HG02885 (cell line): ENCODE data around the gene ASAP2.
"Not testable (repeated sequence)": the region's sequence is repeated elsewhere in the genome, so short reads cannot be mapped to it uniquely, and the experiment has no call there.

ENCODE experiments used
- ATAC-seq: cut with Tn5 transposase; IDR thresholded peaks from one replicate; pipeline ENCODE4 v1.9.1; 2021; ENCODE audit warnings: mild to moderate bottlenecking; ENCODE audit not compliant: unreplicated experiment, poor library complexity

Gene ASAP2

GRCh38 chr2:9390991-9391390, 184.4 kb downstream of the ASAP2 start:
- no peak for ATAC-seq

- no peak for ATAC-seq
Observed at GRCh38 chr2:9391961-9392720, 185.5 kb downstream of the ASAP2 start.

- no peak for ATAC-seq
Observed at GRCh38 chr2:9392898-9393765, 186.5 kb downstream of the ASAP2 start.

GRCh38 chr2:9394816-9395215, 188.2 kb downstream of the ASAP2 start:
- ATAC-seq, result no peak

GRCh38 chr2:9397201-9397600, 190.6 kb downstream of the ASAP2 start:
- no peak for ATAC-seq

- ATAC-seq, result not testable (repeated sequence)
Observed at GRCh38 chr2:9398251-9398650, 191.6 kb downstream of the ASAP2 start.

GRCh38 chr2:9398881-9399780, 192.5 kb downstream of the ASAP2 start:
- no peak for ATAC-seq

GRCh38 chr2:9400268-9401058, 193.9 kb downstream of the ASAP2 start:
- no peak for ATAC-seq

- no peak for ATAC-seq
Observed at GRCh38 chr2:9401059-9401547, 194.5 kb downstream of the ASAP2 start.

- ATAC-seq, result no peak
Observed at GRCh38 chr2:9401646-9402371, 195.2 kb downstream of the ASAP2 start.

GRCh38 chr2:9403924-9404323, 197.3 kb downstream of the ASAP2 start:
- no peak for ATAC-seq

GRCh38 chr2:9404451-9404850, 197.8 kb downstream of the ASAP2 start:
- ATAC-seq, result no peak

GRCh38 chr2:9405636-9406035, 199.0 kb downstream of the ASAP2 start:
- ATAC-seq, result no peak

GRCh38 chr2:9406529-9407362, 200.1 kb downstream of the ASAP2 start:
- no peak for ATAC-seq

GRCh38 chr2:9407363-9407811, 200.8 kb downstream of the ASAP2 start:
- no peak for ATAC-seq

- no peak for ATAC-seq
Observed at GRCh38 chr2:9408641-9409151, 202.1 kb downstream of the ASAP2 start.

- no peak for ATAC-seq
Observed at GRCh38 chr2:9410108-9410507, 203.5 kb downstream of the ASAP2 start.

GRCh38 chr2:9412781-9413180, 206.2 kb downstream of the ASAP2 start:
- no peak for ATAC-seq
